H1 (cell line): ENCODE measurements around the gene BCAR1. TPM values are rescaled to one million over a fixed set of nuclear protein-coding genes. Genes with fewer than 3 reads are reported as not detected.

Experiments
- CTCF ChIA-PET: fragments of 300-600 bp; sonication (Branson Sonifier 250); formaldehyde crosslinking; loops from one replicate; lab custom pipeline; 2021; ENCODE audit not compliant: partially characterized antibody; lab: Charles Lee
- POLR2A ChIA-PET: fragments of 300-600 bp; sonication (Branson Sonifier 250); formaldehyde crosslinking; loops from one replicate; lab custom pipeline; 2021; ENCODE audit warnings: inconsistent platforms; ENCODE audit not compliant: partially characterized antibody; lab: Charles Lee
- DNase-seq, 2 experiments: peaks; one replicate each; pipeline versions ENCODE4 v3.0.0 to v3.0.0-alpha.2; 2010 to 2022; ENCODE audit warnings: low spot score in 2 of 2, low read depth in 1 of 2, mixed read lengths in 1 of 2
- FAIRE-seq: peaks from 2 replicates; lab custom pipeline; 2011; peaks lifted over from hg19 to GRCh38; lab: Jason Lieb, UNC
- H2AFZ ChIP-seq: 2 replicates; pipeline ENCODE4 v1.8.1; 2012; ENCODE audit warnings: low read length, inconsistent platforms
- H2AK5ac ChIP-seq: 2 replicates; pipeline ENCODE4 v1.6.1; 2013; ENCODE audit warnings: low read depth, low read length
- H2BK120ac ChIP-seq: replicated peaks from 2 replicates; pipeline ENCODE3; 2013; ENCODE audit warnings: low read depth, low read length, inconsistent platforms
- H2BK12ac ChIP-seq: 2 replicates; pipeline ENCODE4 v1.6.1; 2013; ENCODE audit warnings: low read depth, low read length
- H2BK15ac ChIP-seq: 2 replicates; pipeline ENCODE4 v1.6.1; 2013; ENCODE audit warnings: low read length
- H2BK20ac ChIP-seq: 2 replicates; pipeline ENCODE4 v1.6.1; 2013; ENCODE audit warnings: low read length
- H2BK5ac ChIP-seq: 2 replicates; pipeline ENCODE4 v1.6.1; 2013; ENCODE audit warnings: low read depth, low read length
- H3K14ac ChIP-seq: 2 replicates; pipeline ENCODE4 v1.6.1; 2013; ENCODE audit warnings: inconsistent platforms; ENCODE audit not compliant: insufficient read length
- H3K18ac ChIP-seq: 2 replicates; pipeline ENCODE4 v1.6.1; 2013; ENCODE audit warnings: low read length; ENCODE audit errors: extremely low read depth
- H3K23ac ChIP-seq: 2 replicates; pipeline ENCODE4 v1.6.1; 2013; ENCODE audit warnings: inconsistent platforms; ENCODE audit not compliant: insufficient read length
- H3K23me2 ChIP-seq: 2 replicates; pipeline ENCODE4 v1.6.1; 2013; ENCODE audit warnings: low read depth, low read length
- H3K27ac ChIP-seq: 2 replicates; pipeline ENCODE4 v1.6.1; 2011; ENCODE audit warnings: low read depth, low read length, inconsistent platforms
- H3K27me3 ChIP-seq, 4 experiments: replicated peaks in 1 of 4; 1 replicate in 1 of 4; 2 replicates in 3 of 4; pipeline versions ENCODE4 v1.6.1 to v1.8.1; 2011 to 2013; ENCODE audit warnings: low read length in 3 of 4, mild to moderate bottlenecking in 3 of 4, inconsistent platforms in 2 of 4, mixed read lengths in 2 of 4, moderate library complexity in 1 of 4; ENCODE audit not compliant: control insufficient read depth in 3 of 4, insufficient read depth in 3 of 4; ENCODE audit errors: extremely low read depth in 1 of 4
- H3K36me3 ChIP-seq, 4 experiments: 2 replicates each; pipeline versions ENCODE4 v1.6.1 to v1.8.1; 2011 to 2013; ENCODE audit warnings: mild to moderate bottlenecking in 4 of 4, low read length in 3 of 4, moderate library complexity in 2 of 4, control low read depth in 1 of 4, inconsistent platforms in 1 of 4; ENCODE audit not compliant: insufficient read depth in 4 of 4, control insufficient read depth in 2 of 4
- H3K4ac ChIP-seq: replicated peaks from 2 replicates; pipeline ENCODE3; 2013; ENCODE audit warnings: low read length, low read depth, mixed read lengths, inconsistent platforms; ENCODE audit not compliant: insufficient read length
- H3K4me1 ChIP-seq, 4 experiments: replicated peaks in 1 of 4; 1 replicate in 1 of 4; 2 replicates in 3 of 4; pipeline versions ENCODE4 v1.6.1 to v1.8.1; 2011 to 2013; ENCODE audit warnings: low read length in 3 of 4, inconsistent platforms in 2 of 4, mixed read lengths in 1 of 4; ENCODE audit not compliant: insufficient read depth in 4 of 4, control insufficient read depth in 3 of 4
- H3K4me2 ChIP-seq, 2 experiments: 2 replicates each; pipeline versions ENCODE4 v1.6.1 to v1.8.1; 2011 to 2013; ENCODE audit warnings: low read depth in 2 of 2, low read length in 2 of 2, control low read depth in 1 of 2, inconsistent platforms in 1 of 2, mild to moderate bottlenecking in 1 of 2; ENCODE audit not compliant: insufficient read depth in 1 of 2
- H3K4me3 ChIP-seq, 4 experiments: fragments of 200-600, 300-600 bp in 1 of 4; sonication (generic), shearing (Covaris generic), sonication (Bioruptor Twin) in 1 of 4; 2 replicates each; pipeline versions ENCODE4 v1.5.1 to v1.8.1; 2011 to 2016; ENCODE audit warnings: low read length in 4 of 4, low read depth in 3 of 4, control low read depth in 2 of 4, inconsistent platforms in 2 of 4, mild to moderate bottlenecking in 2 of 4, mixed read lengths in 1 of 4, moderate library complexity in 1 of 4; ENCODE audit not compliant: insufficient read depth in 2 of 4; ENCODE audit errors: extremely low read depth in 1 of 4
- H3K56ac ChIP-seq: replicated peaks from 2 replicates; pipeline ENCODE3; 2013; ENCODE audit warnings: low read depth, mild to moderate bottlenecking, mixed read lengths, low read length, inconsistent platforms; ENCODE audit not compliant: insufficient read length
- H3K79me1 ChIP-seq: 2 replicates; pipeline ENCODE4 v1.6.1; 2013; ENCODE audit warnings: low read depth, low read length, control low read depth
- H3K79me2 ChIP-seq, 2 experiments: 2 replicates each; pipeline versions ENCODE4 v1.6.1 to v1.8.1; 2012 to 2013; ENCODE audit warnings: low read length in 2 of 2, mild to moderate bottlenecking in 2 of 2, inconsistent platforms in 1 of 2; ENCODE audit not compliant: insufficient read depth in 2 of 2, control insufficient read depth in 1 of 2
- H3K9ac ChIP-seq, 4 experiments: replicated peaks in 1 of 4; 1 replicate in 1 of 4; 2 replicates in 3 of 4; pipeline versions ENCODE4 v1.6.1 to v1.8.1; 2011 to 2013; ENCODE audit warnings: low read depth in 3 of 4, low read length in 3 of 4, control low read depth in 2 of 4, mild to moderate bottlenecking in 2 of 4, moderate library complexity in 2 of 4, inconsistent platforms in 1 of 4; ENCODE audit errors: extremely low read depth in 1 of 4
- H3K9me3 ChIP-seq, 2 experiments: 2 replicates each; pipeline versions ENCODE4 v1.6.1 to v1.8.1; 2012 to 2013; ENCODE audit warnings: mild to moderate bottlenecking in 2 of 2, moderate library complexity in 2 of 2, control low read depth in 1 of 2, inconsistent platforms in 1 of 2, low read depth in 1 of 2, low read length in 1 of 2, mixed read lengths in 1 of 2; ENCODE audit not compliant: insufficient read depth in 2 of 2
- H4K20me1 ChIP-seq, 2 experiments: replicated peaks in 1 of 2; 2 replicates each; pipeline versions ENCODE3 to v1.8.1; 2011 to 2013; ENCODE audit warnings: inconsistent platforms in 2 of 2, low read length in 2 of 2, mild to moderate bottlenecking in 1 of 2; ENCODE audit not compliant: insufficient read depth in 2 of 2, control insufficient read depth in 1 of 2
- H4K5ac ChIP-seq: 2 replicates; pipeline ENCODE4 v1.6.1; 2013; ENCODE audit warnings: low read length, low read depth, mixed read lengths, inconsistent platforms; ENCODE audit not compliant: insufficient read length
- H4K8ac ChIP-seq: 2 replicates; pipeline ENCODE4 v1.8.0; 2013; ENCODE audit warnings: mild to moderate bottlenecking, moderate library complexity, low read length, inconsistent platforms; ENCODE audit not compliant: insufficient read depth; ENCODE audit errors: extremely low read depth
- H4K91ac ChIP-seq: replicated peaks from 2 replicates; pipeline ENCODE3; 2013; ENCODE audit warnings: low read length, mixed read lengths, inconsistent platforms; ENCODE audit not compliant: insufficient read length
- CBX8 ChIP-seq: fragments of 300-800, 300-1000 bp; sonication (generic); IDR thresholded peaks from 2 replicates; pipeline ENCODE4 v1.7.1; 2016; ENCODE audit warnings: low read depth, low read length, borderline replicate concordance
- CREB1 ChIP-seq: IDR thresholded peaks from 2 replicates; pipeline ENCODE4 v1.6.1; 2012; ENCODE audit warnings: inconsistent platforms
- GABPA ChIP-seq: IDR thresholded peaks from 2 replicates; pipeline ENCODE4 v1.6.1; 2011; ENCODE audit warnings: mild to moderate bottlenecking, low read length, moderate library complexity, borderline replicate concordance; ENCODE audit not compliant: insufficient read depth
- KDM1A ChIP-seq: fragments of 200-600, 300-600 bp; sonication (generic); IDR thresholded peaks from 2 replicates; pipeline ENCODE4 v1.7.1; 2016; ENCODE audit warnings: mild to moderate bottlenecking, low read length, borderline replicate concordance
- KDM4A ChIP-seq: IDR thresholded peaks from one replicate; pipeline ENCODE4 v1.7.1; 2012; ENCODE audit warnings: low read depth, mild to moderate bottlenecking, moderate library complexity, low read length, inconsistent platforms; ENCODE audit not compliant: severe bottlenecking
- KDM5A ChIP-seq: fragments of 200-600 bp; IDR thresholded peaks from 2 replicates; pipeline ENCODE4 v1.7.1; 2012; ENCODE audit warnings: mild to moderate bottlenecking, low read length, inconsistent platforms, mixed read lengths
- MAFK ChIP-seq: IDR thresholded peaks from 2 replicates; pipeline ENCODE4 v1.6.1; 2012; ENCODE audit warnings: low read depth, mild to moderate bottlenecking, improper control_type of control experiment, low read length
- RXRA ChIP-seq: IDR thresholded peaks from 2 replicates; pipeline ENCODE4 v1.6.1; 2011; ENCODE audit warnings: low read depth, mild to moderate bottlenecking, low read length, moderate library complexity; ENCODE audit not compliant: insufficient read depth
- YY1 ChIP-seq: IDR thresholded peaks from 2 replicates; pipeline ENCODE4 v1.6.1; 2011; ENCODE audit warnings: low read depth, mild to moderate bottlenecking, low read length
- WGBS, 2 experiments: shearing (Covaris generic) in 1 of 2; methylation state at CpG; one replicate each; pipeline versions ENCODE4 v1.1.6 to v1.1.7; 2013 to 2015; ENCODE audit warnings: low lambda C conversion rate in 2 of 2, mixed read lengths in 2 of 2, inconsistent platforms in 1 of 2, low coverage in 1 of 2, missing lambda C conversion rate in 1 of 2; ENCODE audit not compliant: insufficient replicate concordance in 2 of 2, insufficient coverage in 1 of 2, insufficient read length in 1 of 2; ENCODE audit errors: extremely low coverage in 1 of 2, missing lambda C conversion rate in 1 of 2; 5-methylcytosine and 5-hydroxymethylcytosine counted together
- polyA plus RNA-seq, 7 experiments: library from polyadenylated mRNA; depleted of rRNA in 3 of 7; stranded (reverse) in 5 of 7; unstranded in 2 of 7; fragments of >200 nt in 5 of 7; fragments of 200-250 nt in 2 of 7; gene quantifications; 1 replicate in 5 of 7; 2 replicates in 1 of 7; 4 replicates in 1 of 7; pipeline versions ENCODE4 v1.2.1 to v1.2.3, GENCODE V29; 2011 to 2013; ENCODE audit warnings: missing spikeins in 2 of 7, mixed read lengths in 2 of 7
- total RNA-seq: library from RNA; stranded (reverse); fragmentation: NEBNext Ultra II Directional; extraction: Animal tissue kit (Norgen Biotek cat#: 25700); gene quantifications from 2 replicates; pipeline ENCODE4 v1.2.1, GENCODE V29; 2021
- TF ChIP-seq, protein P1 (sequence below): IDR thresholded peaks from 2 replicates; pipeline ENCODE4 v1.6.1; 2012; ENCODE audit warnings: low read length, inconsistent platforms

BCAR1 gene
- total and polyA plus RNA-seq, 2 of the 8 experiments (the other 6 are each of a cell fraction or from before 2014, with no cell fraction given), result 59.8 to 105 TPM

GRCh38 chr16:75280331-75280804 is 28.9 kb upstream of the BCAR1 start:
- ChIA-PET POLR2A (interaction anchor here (1.0 to 1.7 kb wide), 4 partner anchors 10 to 53 kb away, joined by 3 to 6 read pairs (median 4); no protein-coding TSS in a partner anchor), CTCF (interaction anchor here (0.9 to 4.2 kb wide), 7 partner anchors 14 to 81 kb away, joined by 3 to 23 read pairs (median 6); no protein-coding TSS in a partner anchor)
- H3K27ac ChIP-seq, result no peak overlapping the region
- H3K9ac ChIP-seq, result no peak overlapping the region
- no peaks in the 10 kb centered on the region for H3K79me2 ChIP-seq
- no peak overlapping the region for H3K18ac ChIP-seq
- H3K14ac ChIP-seq, result no peak overlapping the region
- TF ChIP-seq, protein P1, sequence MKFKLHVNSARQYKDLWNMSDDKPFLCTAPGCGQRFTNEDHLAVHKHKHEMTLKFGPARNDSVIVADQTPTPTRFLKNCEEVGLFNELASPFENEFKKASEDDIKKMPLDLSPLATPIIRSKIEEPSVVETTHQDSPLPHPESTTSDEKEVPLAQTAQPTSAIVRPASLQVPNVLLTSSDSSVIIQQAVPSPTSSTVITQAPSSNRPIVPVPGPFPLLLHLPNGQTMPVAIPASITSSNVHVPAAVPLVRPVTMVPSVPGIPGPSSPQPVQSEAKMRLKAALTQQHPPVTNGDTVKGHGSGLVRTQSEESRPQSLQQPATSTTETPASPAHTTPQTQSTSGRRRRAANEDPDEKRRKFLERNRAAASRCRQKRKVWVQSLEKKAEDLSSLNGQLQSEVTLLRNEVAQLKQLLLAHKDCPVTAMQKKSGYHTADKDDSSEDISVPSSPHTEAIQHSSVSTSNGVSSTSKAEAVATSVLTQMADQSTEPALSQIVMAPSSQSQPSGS, result no peak
- no peak for TF ChIP-seq CBX8
- TF ChIP-seq MAFK, result no peak
- TF ChIP-seq RXRA, result no peak
- TF ChIP-seq CREB1, result no peak
- TF ChIP-seq KDM5A, result no peak
- TF ChIP-seq YY1, result no peak
- no peak for TF ChIP-seq GABPA
- no peak for TF ChIP-seq KDM1A
- no peak for TF ChIP-seq KDM4A
- H4K91ac ChIP-seq, result no peak overlapping the region
- WGBS, 2 experiments, result 89% methylated on average over 8 of the region's 8 CpGs; no CpG with 5 or more reads in 1 of the 2 experiments
- H2BK5ac ChIP-seq, result no peak overlapping the region
- no peaks in the 10 kb centered on the region for H3K36me3 ChIP-seq
- H2BK20ac ChIP-seq, result no peak overlapping the region
- H4K8ac ChIP-seq, result no peak overlapping the region
- H2BK15ac ChIP-seq, result no peak overlapping the region
- no peaks in the 10 kb centered on the region for H3K79me1 ChIP-seq
- H3K9me3 ChIP-seq, result no peaks in the 10 kb centered on the region
- H4K20me1 ChIP-seq, result no peaks in the 10 kb centered on the region
- no peaks in the 10 kb centered on the region for H3K23me2 ChIP-seq
- H2AFZ ChIP-seq, result no peak overlapping the region
- no peak overlapping the region for H3K56ac ChIP-seq
- H3K23ac ChIP-seq, result no peak overlapping the region
- no peaks in the 10 kb centered on the region for H3K4me1 ChIP-seq
- no peak overlapping the region for H3K4me2 ChIP-seq
- H3K27me3 ChIP-seq, result no peaks in the 10 kb centered on the region
- DNase-seq, result no peak
- no peak overlapping the region for H3K4ac ChIP-seq
- no peak for FAIRE-seq
- no peak overlapping the region for H3K4me3 ChIP-seq
- no peak overlapping the region for H4K5ac ChIP-seq
- H2AK5ac ChIP-seq, result no peak overlapping the region
- no peak overlapping the region for H2BK120ac ChIP-seq
- H2BK12ac ChIP-seq, result no peak overlapping the region
